ENCODE results near the gene TMEM258. TPM values are rescaled to one million over a fixed set of nuclear protein-coding genes. Genes with fewer than 3 reads are reported as not detected.
A peak's percentile ranks its signal among the peaks of the same experiment; 100 is the strongest.

Gene TMEM258
- polyA plus RNA-seq, 1 of the 3 experiments (the other 2 are of a cell fraction): 454 TPM

DNA sequence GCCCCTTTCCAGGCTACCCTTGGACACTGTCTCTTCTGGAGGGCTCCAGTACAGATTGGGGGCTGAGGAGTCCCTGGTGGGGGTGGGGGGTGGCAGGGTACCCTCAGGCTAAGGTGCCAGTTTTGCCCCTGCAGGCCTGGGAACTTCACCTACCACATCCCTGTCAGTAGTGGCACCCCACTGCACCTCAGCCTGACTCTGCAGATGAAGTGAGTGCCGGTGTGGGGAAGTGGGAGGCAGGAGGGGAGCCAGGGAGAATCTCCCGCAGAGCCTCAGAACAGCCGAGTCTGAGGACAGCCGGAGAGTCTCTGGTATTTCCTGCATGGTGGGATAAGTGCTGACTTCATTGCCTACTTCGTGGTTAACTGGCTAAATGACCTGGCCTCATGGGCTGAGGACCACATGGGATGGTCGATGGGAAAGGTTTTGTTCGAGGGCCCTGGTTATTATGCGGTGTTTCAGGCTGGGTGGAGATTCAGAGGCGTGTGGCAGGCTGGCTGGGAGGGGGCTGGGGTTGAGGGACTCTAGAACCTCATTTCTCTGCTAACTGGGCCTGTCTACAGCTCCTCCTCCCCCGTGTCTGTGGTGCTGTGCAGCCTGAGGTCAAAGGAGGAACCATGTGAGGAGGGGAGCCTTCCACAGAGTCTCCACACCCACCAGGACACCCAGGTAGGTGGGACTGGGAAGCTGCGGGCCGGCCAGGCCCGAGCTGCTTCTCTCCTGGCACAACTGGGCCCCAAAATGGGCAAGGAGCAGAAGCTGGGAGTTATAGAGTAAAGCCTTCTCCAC is 8.5 kb downstream of the TMEM258 start (continued):
- no peak for TF ChIP-seq REST (IDR thresholded peaks at IDR 0.05; ENCODE audit: low read depth, low read length)
- TF ChIP-seq RFX5 (IDR thresholded peaks at IDR 0.05; ENCODE audit: low read length): no peak
- no peak for TF ChIP-seq MEF2A (IDR thresholded peaks at IDR 0.05; ENCODE audit: borderline replicate concordance, low read depth)

DNA sequence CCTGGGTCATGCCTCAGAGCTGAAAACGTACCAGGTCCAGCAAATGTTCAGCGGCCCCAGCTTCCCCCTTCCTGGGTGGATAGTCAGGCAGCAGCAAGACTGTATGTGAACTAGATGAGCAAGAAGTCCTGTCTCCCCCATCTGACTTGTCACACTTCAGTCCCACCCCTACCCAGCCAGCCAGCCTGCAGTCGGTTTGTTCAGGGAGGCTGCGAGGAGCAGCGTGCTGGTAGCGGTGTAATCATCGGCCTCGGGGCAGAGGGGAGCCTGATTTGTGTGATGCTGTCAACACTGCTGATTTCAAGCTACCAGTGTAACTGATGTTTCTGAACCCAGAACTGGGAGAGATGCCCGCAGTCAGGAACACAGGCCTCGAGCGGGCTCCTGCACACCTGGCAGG is 9.6 kb downstream of the TMEM258 start:
- POLR2A ChIA-PET: interaction anchor here (0.8 to 1.7 kb wide), 3 partner anchors 9 to 421 kb away, joined by 3 to 7 read pairs (median 4); partner anchors contain the start of genes CYB561A3 and FEN1
- no peaks in the 10 kb centered on the region for H3K9me3 ChIP-seq
- H3K4me2 ChIP-seq: no peak overlapping the region
- H3K27me3 ChIP-seq (ENCODE audit: insufficient read depth): no peaks in the 10 kb centered on the region
- no peaks in the 10 kb centered on the region for H3F3A ChIP-seq (replicated peaks; ENCODE audit: insufficient read depth)
- H3K79me2 ChIP-seq (ENCODE audit: insufficient read depth): no peaks in the 10 kb centered on the region
- H4K20me1 ChIP-seq (ENCODE audit: insufficient read depth): no peaks in the 10 kb centered on the region
- H3K27ac ChIP-seq (ENCODE audit: low read depth in 2 of 2, low read length in 1 of 2): peak overlapping the region in 1 of 2 experiments; percentile 36; a peak in 1 of 4 replicates
- H3K4me1 ChIP-seq (ENCODE audit: control insufficient read depth in 1 of 2, insufficient read depth in 2 of 2, low read depth in 1 of 2, low read length in 1 of 2): peaks cover 0 to 31% of the 10 kb centered on the region in 2 experiments; a peak in 1 of 4 replicates
- no peak overlapping the region for H3K4me3 ChIP-seq (ENCODE audit: low read depth in 2 of 2, low read length in 1 of 2)
- no peak overlapping the region for H2AFZ ChIP-seq (ENCODE audit: low read depth)
- CTCF ChIA-PET: interaction anchor here (0.6 to 10.8 kb wide), 7 partner anchors 14 to 325 kb away, joined by 3 to 78 read pairs (median 6); no protein-coding TSS in a partner anchor
- peak; percentile 71 for DNase-seq
- 87% methylated on average over 7 of the region's 11 CpGs for WGBS (ENCODE audit: low lambda C conversion rate)
- no peak overlapping the region for H3K9ac ChIP-seq
- H3K9me2 ChIP-seq: no peaks in the 10 kb centered on the region
- H3K36me3 ChIP-seq (replicated peaks in 1 of 2; ENCODE audit: control insufficient read depth in 1 of 2, insufficient read depth in 2 of 2, low read length in 1 of 2): peaks cover 0 to 37% of the 10 kb centered on the region in 2 experiments
- TF ChIP-seq, protein P1, sequence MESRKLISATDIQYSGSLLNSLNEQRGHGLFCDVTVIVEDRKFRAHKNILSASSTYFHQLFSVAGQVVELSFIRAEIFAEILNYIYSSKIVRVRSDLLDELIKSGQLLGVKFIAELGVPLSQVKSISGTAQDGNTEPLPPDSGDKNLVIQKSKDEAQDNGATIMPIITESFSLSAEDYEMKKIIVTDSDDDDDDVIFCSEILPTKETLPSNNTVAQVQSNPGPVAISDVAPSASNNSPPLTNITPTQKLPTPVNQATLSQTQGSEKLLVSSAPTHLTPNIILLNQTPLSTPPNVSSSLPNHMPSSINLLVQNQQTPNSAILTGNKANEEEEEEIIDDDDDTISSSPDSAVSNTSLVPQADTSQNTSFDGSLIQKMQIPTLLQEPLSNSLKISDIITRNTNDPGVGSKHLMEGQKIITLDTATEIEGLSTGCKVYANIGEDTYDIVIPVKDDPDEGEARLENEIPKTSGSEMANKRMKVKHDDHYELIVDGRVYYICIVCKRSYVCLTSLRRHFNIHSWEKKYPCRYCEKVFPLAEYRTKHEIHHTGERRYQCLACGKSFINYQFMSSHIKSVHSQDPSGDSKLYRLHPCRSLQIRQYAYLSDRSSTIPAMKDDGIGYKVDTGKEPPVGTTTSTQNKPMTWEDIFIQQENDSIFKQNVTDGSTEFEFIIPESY (IDR thresholded peaks at IDR 0.05; ENCODE audit: borderline replicate concordance, low read depth): no peak
- TF ChIP-seq REST (IDR thresholded peaks at IDR 0.05; ENCODE audit: low read depth, low read length) (no peak), PBX3 (IDR thresholded peaks at IDR 0.05) (no peak), MAX (IDR thresholded peaks at IDR 0.05; ENCODE audit: low read depth) (no peak), FOSL2 (IDR thresholded peaks at IDR 0.05; ENCODE audit: borderline replicate concordance, low read depth) (no peak), TCF12 (IDR thresholded peaks at IDR 0.05) (no peak), RXRA (IDR thresholded peaks at IDR 0.05; ENCODE audit: borderline replicate concordance, low read depth) (no peak), FOXJ3 (CRISPR knock-in tag; IDR thresholded peaks at IDR 0.05) (no peak), TEAD4 (IDR thresholded peaks at IDR 0.05; ENCODE audit: borderline replicate concordance, insufficient read depth) (no peak), ELF1 (IDR thresholded peaks at IDR 0.05) (no peak), EP300 (IDR thresholded peaks at IDR 0.05; ENCODE audit: borderline replicate concordance in 1 of 2, low read depth in 1 of 2, low read length in 1 of 2) (no peak)
- TF ChIP-seq, protein P2, sequence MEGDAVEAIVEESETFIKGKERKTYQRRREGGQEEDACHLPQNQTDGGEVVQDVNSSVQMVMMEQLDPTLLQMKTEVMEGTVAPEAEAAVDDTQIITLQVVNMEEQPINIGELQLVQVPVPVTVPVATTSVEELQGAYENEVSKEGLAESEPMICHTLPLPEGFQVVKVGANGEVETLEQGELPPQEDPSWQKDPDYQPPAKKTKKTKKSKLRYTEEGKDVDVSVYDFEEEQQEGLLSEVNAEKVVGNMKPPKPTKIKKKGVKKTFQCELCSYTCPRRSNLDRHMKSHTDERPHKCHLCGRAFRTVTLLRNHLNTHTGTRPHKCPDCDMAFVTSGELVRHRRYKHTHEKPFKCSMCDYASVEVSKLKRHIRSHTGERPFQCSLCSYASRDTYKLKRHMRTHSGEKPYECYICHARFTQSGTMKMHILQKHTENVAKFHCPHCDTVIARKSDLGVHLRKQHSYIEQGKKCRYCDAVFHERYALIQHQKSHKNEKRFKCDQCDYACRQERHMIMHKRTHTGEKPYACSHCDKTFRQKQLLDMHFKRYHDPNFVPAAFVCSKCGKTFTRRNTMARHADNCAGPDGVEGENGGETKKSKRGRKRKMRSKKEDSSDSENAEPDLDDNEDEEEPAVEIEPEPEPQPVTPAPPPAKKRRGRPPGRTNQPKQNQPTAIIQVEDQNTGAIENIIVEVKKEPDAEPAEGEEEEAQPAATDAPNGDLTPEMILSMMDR (IDR thresholded peaks at IDR 0.05): no peak
- TF ChIP-seq, protein P3, sequence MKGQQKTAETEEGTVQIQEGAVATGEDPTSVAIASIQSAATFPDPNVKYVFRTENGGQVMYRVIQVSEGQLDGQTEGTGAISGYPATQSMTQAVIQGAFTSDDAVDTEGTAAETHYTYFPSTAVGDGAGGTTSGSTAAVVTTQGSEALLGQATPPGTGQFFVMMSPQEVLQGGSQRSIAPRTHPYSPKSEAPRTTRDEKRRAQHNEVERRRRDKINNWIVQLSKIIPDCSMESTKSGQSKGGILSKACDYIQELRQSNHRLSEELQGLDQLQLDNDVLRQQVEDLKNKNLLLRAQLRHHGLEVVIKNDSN (IDR thresholded peaks at IDR 0.05; ENCODE audit: borderline replicate concordance, low read depth): no peak

All from SK-N-SH (cell line).